GM19372 (cell line): ENCODE data around the gene DNAJB8.

Source experiments
- ATAC-seq: cut with Tn5 transposase; IDR thresholded peaks from one replicate; pipeline ENCODE4 v1.9.1; 2021; ENCODE audit warnings: mild to moderate bottlenecking, low read depth, moderate library complexity; ENCODE audit not compliant: unreplicated experiment

The DNAJB8 gene

GRCh38 chr3:128466840-128467541 lies at the start of gene DNAJB8:
Gene DNAJB8 (minus strand): TSS chr3:128466890. CDS start chr3:128463245, 3,645 bp downstream.
- ATAC-seq, result no peak

GRCh38 chr3:128515967-128516366 lies 49.3 kb upstream of the DNAJB8 start:
- no peak for ATAC-seq

GRCh38 chr3:128508852-128509251 lies 42.2 kb upstream of the DNAJB8 start:
- ATAC-seq, result no peak

GRCh38 chr3:128506754-128507153 lies 40.1 kb upstream of the DNAJB8 start:
- no peak for ATAC-seq

GRCh38 chr3:128505771-128506170 lies 39.1 kb upstream of the DNAJB8 start:
- no peak for ATAC-seq

GRCh38 chr3:128504963-128505730 lies 38.5 kb upstream of the DNAJB8 start:
- no peak for ATAC-seq

- no peak for ATAC-seq
Observed at GRCh38 chr3:128504533-128504915, 37.8 kb upstream of the DNAJB8 start.

- ATAC-seq, result no peak
Observed at GRCh38 chr3:128503751-128504532, 37.3 kb upstream of the DNAJB8 start.

GRCh38 chr3:128503164-128503651 lies 36.5 kb upstream of the DNAJB8 start:
- no peak for ATAC-seq

- ATAC-seq, result no peak
Observed at GRCh38 chr3:128502712-128503111, 36.0 kb upstream of the DNAJB8 start.

GRCh38 chr3:128501431-128501830 lies 34.7 kb upstream of the DNAJB8 start:
- no peak for ATAC-seq

- no peak for ATAC-seq
Observed at GRCh38 chr3:128500556-128500955, 33.9 kb upstream of the DNAJB8 start.

GRCh38 chr3:128499724-128500275 lies 33.1 kb upstream of the DNAJB8 start:
- no peak for ATAC-seq

GRCh38 chr3:128498901-128499530 lies 32.3 kb upstream of the DNAJB8 start:
- no peak for ATAC-seq

- no peak for ATAC-seq
Observed at GRCh38 chr3:128498127-128498626, 31.5 kb upstream of the DNAJB8 start.

GRCh38 chr3:128497305-128498126 lies 30.8 kb upstream of the DNAJB8 start:
- no peak for ATAC-seq

- no peak for ATAC-seq
Observed at GRCh38 chr3:128496602-128497304, 30.1 kb upstream of the DNAJB8 start.

GRCh38 chr3:128496019-128496601 lies 29.4 kb upstream of the DNAJB8 start:
- ATAC-seq, result no peak
